Forelimb muscle (tissue), 1 donor: ENCODE measurements around the gene RBMS1. TPM values are rescaled to one million over a fixed set of nuclear protein-coding genes. Genes with fewer than 3 reads are reported as not detected.
"Not testable (repeated sequence)": the region's sequence is repeated elsewhere in the genome, so short reads cannot be mapped to it uniquely, and the experiment has no call there.

Experiments used
- DNase-seq: peaks from one replicate; pipeline ENCODE4 v3.0.0-alpha.2; 2013; ENCODE audit warnings: low read depth
- polyA plus RNA-seq: library from polyadenylated mRNA; unstranded; fragments of 120-200 nt; gene quantifications from one replicate; pipeline ENCODE4 v1.2.1, GENCODE V29; 2013; ENCODE audit not compliant: insufficient read length

Gene RBMS1
- polyA plus RNA-seq, 1 donor: 58.6 TPM

GRCh38 chr2:160380611-160381010 is 113.0 kb downstream of the RBMS1 start:
- DNase-seq: no peak

DNA sequence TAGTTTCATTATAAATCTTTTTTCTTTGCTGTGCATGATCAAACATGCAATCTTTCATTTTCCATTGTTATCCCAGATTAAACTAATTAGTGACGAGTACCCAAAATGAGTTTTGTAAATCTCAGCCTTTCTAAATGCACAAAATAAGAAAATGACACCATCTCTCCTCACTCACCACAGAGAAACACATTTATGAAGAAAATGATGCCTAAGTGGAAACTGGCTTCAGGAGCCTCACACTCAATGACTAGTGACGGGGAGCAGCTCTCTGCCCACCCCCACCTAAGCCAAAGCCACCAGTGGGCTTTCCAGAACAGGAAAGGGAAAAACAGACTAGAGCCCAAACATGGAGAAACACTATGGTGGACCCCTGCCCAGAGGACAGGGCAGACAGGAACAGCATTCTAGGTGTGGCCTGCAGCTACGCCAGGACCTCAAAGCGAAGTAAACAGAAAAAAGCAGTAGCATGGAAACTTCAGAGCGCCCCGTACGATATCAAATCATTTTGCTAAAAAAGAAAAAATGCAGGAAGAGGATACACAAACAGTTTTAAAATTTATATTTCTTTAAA is 113.5 kb downstream of the RBMS1 start:
- DNase-seq: no peak

- DNase-seq: no peak
Measured at GRCh38 chr2:160379399-160379798, 114.2 kb downstream of the RBMS1 start.

DNA sequence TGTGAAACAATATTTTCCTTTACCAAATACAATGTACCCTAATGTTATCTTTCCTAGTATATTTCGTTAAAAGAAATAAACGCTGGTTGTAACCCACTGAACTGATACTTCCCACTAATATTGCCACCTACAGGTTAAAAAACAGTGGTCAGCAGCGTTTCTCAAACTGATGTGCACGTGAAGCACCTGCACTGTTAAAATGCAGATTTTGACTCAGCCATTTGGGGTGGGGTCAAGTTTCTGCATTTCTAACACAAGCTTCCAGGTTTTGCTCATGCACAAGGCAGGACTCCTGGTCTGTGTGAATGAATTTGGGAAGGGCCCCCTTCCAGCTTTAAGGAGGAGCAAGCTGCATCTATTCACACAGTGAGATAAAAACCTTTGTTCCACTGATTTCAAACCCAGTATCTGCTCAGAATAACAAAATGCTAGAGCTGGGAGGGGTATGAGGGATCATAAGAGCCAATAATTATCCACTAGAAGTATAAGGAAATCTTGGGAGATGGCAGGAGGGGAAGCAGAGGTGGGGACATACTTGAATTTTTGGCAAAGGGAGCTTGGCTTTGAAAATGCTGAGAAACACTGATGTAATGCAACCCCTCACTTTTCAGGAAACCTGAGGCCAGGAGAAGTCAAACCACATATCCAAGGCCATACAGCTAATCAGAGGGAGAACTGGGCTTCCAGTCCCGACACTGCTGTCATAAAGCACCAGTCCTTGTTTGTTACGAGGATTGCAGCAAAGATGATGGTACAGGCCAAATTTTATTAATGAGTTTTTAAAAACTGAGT is 116.2 kb downstream of the RBMS1 start:
- DNase-seq: no peak

- no peak for DNase-seq
Measured at GRCh38 chr2:160376576-160376975, 117.0 kb downstream of the RBMS1 start.

DNA sequence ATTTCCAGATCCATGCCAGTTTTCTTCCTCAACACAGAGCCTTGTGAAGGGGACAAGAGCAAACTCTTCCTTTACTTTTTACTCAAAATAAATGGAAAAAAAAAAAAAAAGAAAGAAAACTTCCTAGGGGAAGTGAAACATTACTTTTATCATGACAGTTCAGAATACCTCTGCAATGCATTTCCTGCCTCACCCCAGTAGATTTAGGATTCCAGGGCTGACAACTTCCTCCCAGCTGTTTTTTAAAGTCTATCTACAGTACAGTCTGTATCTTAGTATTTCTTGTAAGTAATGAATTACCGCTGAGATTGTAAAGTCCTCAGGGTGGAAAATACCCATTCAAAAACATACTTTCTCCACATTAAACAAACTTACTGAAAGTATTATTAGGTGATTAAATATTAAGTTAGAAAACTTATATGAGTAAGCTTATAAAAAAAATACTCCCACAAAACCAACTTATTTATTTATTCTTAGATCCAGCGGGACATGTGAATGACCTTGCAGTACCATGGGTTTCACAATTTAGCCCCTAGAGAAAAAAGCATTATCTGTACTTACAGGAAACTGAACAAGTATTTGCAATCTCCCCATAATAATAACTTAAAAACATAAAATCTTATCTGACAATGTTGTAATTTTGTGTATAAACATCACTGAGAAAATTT is 117.7 kb downstream of the RBMS1 start:
- no peak for DNase-seq

- DNase-seq: no peak
Measured at GRCh38 chr2:160375037-160375436, 118.6 kb downstream of the RBMS1 start.

DNA sequence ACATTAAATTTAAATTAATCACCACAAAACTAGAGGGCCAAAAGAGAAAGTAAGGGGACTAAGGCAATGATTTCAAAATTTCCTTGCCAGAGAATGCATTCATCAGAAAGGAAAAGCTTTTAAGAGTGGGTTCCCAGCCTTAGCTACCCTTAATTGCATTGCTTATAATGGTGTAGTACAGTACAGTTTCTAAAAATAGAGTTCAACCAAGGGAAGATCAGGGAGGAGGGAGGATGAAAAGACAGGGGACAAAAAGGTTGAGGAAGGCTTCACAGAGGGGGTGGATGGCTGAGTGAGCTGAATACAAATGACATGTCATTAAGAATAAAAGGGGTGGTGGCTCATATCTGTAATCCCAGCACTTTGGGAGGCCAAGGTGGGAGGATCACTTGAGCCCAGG is 119.9 kb downstream of the RBMS1 start:
- no peak for DNase-seq

GRCh38 chr2:160373263-160373662 is 120.3 kb downstream of the RBMS1 start:
- no peak for DNase-seq

DNA sequence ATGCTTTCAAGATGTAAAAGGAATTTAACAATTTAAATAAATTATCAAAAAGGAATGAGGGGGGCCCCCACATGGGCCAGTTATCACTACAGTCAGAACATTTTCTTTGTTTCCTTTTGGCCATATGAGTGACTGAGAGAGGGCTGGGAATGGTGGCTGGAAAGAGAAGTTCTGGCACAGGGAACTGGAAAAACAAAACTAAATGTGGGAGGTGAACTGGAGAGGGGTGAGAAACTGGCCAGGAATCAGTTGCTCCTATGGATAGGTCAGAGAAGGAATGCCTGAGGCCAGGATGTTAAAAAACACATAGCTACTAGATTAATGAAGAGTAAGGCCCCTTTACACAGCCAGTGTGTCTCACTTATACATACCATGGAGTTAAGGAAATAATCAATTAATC is 121.0 kb downstream of the RBMS1 start:
- no peak for DNase-seq

DNA sequence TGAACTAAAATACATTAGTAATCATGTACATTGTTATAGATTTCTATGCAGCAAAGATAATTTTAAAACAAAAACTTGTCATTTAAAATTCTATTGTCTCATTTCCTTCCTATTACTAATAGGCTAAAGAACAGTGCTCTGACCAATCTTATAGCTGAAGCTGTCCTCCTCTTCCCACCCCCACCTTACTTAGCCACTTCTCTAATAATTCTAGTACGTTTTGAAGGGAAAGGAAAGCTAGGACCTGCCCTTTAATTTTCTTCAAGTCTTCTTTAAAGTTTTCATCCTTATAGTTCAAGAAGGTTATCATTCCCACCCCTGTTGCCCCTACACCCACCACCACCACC is 121.6 kb downstream of the RBMS1 start:
- DNase-seq: no peak

GRCh38 chr2:160371251-160372009 is 122.2 kb downstream of the RBMS1 start:
- DNase-seq: no peak

DNA sequence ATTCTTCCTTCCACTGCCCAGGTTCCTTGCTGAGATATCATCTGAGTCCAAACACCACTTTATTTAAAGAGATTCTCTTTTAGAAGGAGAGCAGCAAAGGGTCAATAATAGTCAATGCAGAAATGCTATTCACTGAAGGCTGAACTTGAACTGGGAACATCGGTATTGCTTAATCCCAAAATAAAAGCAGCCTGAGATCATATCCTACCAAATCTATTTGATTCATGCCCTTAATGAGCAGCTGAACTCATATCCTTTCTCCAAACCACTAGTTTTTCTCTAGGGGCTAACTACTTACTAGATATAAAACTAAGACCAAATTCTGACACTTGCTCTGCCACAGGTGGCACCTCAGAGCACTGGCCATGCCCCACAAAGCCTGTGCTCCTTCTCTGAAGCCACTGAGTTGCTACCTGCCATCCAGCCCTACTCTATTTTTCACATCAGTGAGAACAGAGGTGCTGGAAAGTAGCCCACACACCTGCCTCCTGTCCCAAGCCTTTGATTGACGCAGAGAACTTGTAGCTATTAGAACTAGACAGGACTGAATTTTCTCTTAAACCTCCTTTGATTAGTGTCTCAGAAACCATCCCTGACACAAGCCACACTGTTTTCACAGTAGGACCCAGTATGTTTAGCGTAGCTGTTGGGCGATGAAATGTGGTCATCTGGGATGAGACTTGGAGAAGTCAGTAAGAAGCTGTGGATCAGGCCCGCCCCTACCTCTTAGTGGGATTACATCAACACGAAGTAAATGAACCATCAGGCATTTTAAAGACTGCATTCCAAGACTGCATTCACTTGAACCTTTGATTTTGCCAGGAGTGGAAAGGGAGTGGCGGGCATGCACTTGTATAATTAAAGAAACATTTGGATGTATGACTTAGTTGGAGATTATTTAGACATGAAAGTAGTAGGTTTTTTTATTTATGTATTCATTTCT is 124.3 kb downstream of the RBMS1 start:
- DNase-seq: no peak

GRCh38 chr2:160367887-160368286 is 125.7 kb downstream of the RBMS1 start:
- no peak for DNase-seq

GRCh38 chr2:160367139-160367538 is 126.5 kb downstream of the RBMS1 start:
- DNase-seq: not testable (repeated sequence)

- DNase-seq: no peak
Measured at GRCh38 chr2:160366474-160366873, 127.1 kb downstream of the RBMS1 start.

- no peak for DNase-seq
Measured at GRCh38 chr2:160365716-160366367, 127.8 kb downstream of the RBMS1 start.

- no peak for DNase-seq
Measured at GRCh38 chr2:160364364-160364763, 129.2 kb downstream of the RBMS1 start.

GRCh38 chr2:160363961-160364360 is 129.6 kb downstream of the RBMS1 start:
- no peak for DNase-seq

GRCh38 chr2:160363055-160363454 is 130.6 kb downstream of the RBMS1 start:
- no peak for DNase-seq

DNA sequence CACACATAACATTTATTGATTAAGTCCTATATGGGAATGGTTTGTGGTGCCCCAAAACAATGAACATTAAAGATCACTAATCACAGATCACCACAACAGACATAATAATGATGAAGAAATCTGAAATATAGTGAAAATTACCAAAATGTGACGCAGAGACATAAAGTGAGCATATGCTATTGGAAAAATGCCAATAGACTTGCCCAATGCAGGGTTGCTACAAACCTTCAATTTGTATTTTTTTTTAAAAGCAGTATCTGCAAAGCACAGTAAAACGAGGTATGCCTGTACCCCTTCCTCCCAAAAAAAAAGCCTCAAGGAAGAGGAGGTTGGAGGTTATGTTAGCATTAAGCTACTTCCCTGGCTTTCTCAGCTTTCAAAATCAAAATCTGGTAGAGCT is 131.1 kb downstream of the RBMS1 start:
- DNase-seq: no peak
